ENCODE results near the gene CLIP2.
"Not testable (repeated sequence)": the region's sequence is repeated elsewhere in the genome, so short reads cannot be mapped to it uniquely, and the experiment has no call there.

Gene CLIP2

GRCh38 chr7:74384854-74385253 lies 95.6 kb downstream of the CLIP2 start:
- not testable (repeated sequence) for H3K9me3 ChIP-seq (ENCODE audit: low read length); H3K4me1 ChIP-seq (ENCODE audit: insufficient read depth, low read length); H2AFZ ChIP-seq (ENCODE audit: low read depth, low read length); H3K27me3 ChIP-seq (ENCODE audit: insufficient read depth, low read length); H3K4me3 ChIP-seq (ENCODE audit: low read length)
- H3K36me3 ChIP-seq (ENCODE audit: insufficient read depth, low read length), result peaks cover 36% of the 10 kb centered on the region

GRCh38 chr7:74387606-74388005 lies 98.4 kb downstream of the CLIP2 start:
- no peak overlapping the region for H2AFZ ChIP-seq (ENCODE audit: low read depth, low read length)
- H3K4me3 ChIP-seq (ENCODE audit: low read length), result no peak overlapping the region
- H3K27me3 ChIP-seq (ENCODE audit: insufficient read depth, low read length), result no peaks in the 10 kb centered on the region
- no peaks in the 10 kb centered on the region for H3K4me1 ChIP-seq (ENCODE audit: insufficient read depth, low read length)
- peaks cover 37% of the 10 kb centered on the region for H3K36me3 ChIP-seq (ENCODE audit: insufficient read depth, low read length)
- H3K9me3 ChIP-seq (ENCODE audit: low read length), result no peaks in the 10 kb centered on the region

- H3K4me1 ChIP-seq (ENCODE audit: insufficient read depth, low read length), result no peaks in the 10 kb centered on the region
- no peaks in the 10 kb centered on the region for H3K9me3 ChIP-seq (ENCODE audit: low read length)
- no peaks in the 10 kb centered on the region for H3K27me3 ChIP-seq (ENCODE audit: insufficient read depth, low read length)
These were observed 99.7 kb downstream of the CLIP2 start for GRCh38 chr7:74388880-74389415.

GRCh38 chr7:74393722-74394121 lies 104.5 kb downstream of the CLIP2 start:
- not testable (repeated sequence) for H3K9me3 ChIP-seq (ENCODE audit: low read length); H3K4me1 ChIP-seq (ENCODE audit: insufficient read depth, low read length); H3K27me3 ChIP-seq (ENCODE audit: insufficient read depth, low read length); H2AFZ ChIP-seq (ENCODE audit: low read depth, low read length); H3K4me3 ChIP-seq (ENCODE audit: low read length)
- H3K36me3 ChIP-seq (ENCODE audit: insufficient read depth, low read length), result peaks cover 36% of the 10 kb centered on the region

More at GRCh38 chr7:74388880-74389415, 99.7 kb downstream of the CLIP2 start:
- H2AFZ ChIP-seq (ENCODE audit: low read depth, low read length), result no peak overlapping the region
- H3K4me3 ChIP-seq (ENCODE audit: low read length), result no peak overlapping the region
- H3K36me3 ChIP-seq (ENCODE audit: insufficient read depth, low read length), result peaks cover 31% of the 10 kb centered on the region

GRCh38 chr7:74394601-74395000 lies 105.4 kb downstream of the CLIP2 start:
- H3K27me3 ChIP-seq (ENCODE audit: insufficient read depth, low read length); H2AFZ ChIP-seq (ENCODE audit: low read depth, low read length); H3K9me3 ChIP-seq (ENCODE audit: low read length); H3K4me1 ChIP-seq (ENCODE audit: insufficient read depth, low read length); H3K4me3 ChIP-seq (ENCODE audit: low read length): not testable (repeated sequence)
- peaks cover 31% of the 10 kb centered on the region for H3K36me3 ChIP-seq (ENCODE audit: insufficient read depth, low read length)

GRCh38 chr7:74395745-74396311 lies 106.6 kb downstream of the CLIP2 start:
- H3K4me3 ChIP-seq (ENCODE audit: low read length), result no peak overlapping the region
- no peaks in the 10 kb centered on the region for H3K27me3 ChIP-seq (ENCODE audit: insufficient read depth, low read length)
- H2AFZ ChIP-seq (ENCODE audit: low read depth, low read length), result no peak overlapping the region
- no peaks in the 10 kb centered on the region for H3K4me1 ChIP-seq (ENCODE audit: insufficient read depth, low read length)
- H3K9me3 ChIP-seq (ENCODE audit: low read length), result peaks cover 4% of the 10 kb centered on the region
- peaks cover 35% of the 10 kb centered on the region for H3K36me3 ChIP-seq (ENCODE audit: insufficient read depth, low read length)

GRCh38 chr7:74396993-74397392 lies 107.8 kb downstream of the CLIP2 start:
- no peaks in the 10 kb centered on the region for H3K27me3 ChIP-seq (ENCODE audit: insufficient read depth, low read length)
- no peak overlapping the region for H3K4me3 ChIP-seq (ENCODE audit: low read length)
- H3K4me1 ChIP-seq (ENCODE audit: insufficient read depth, low read length), result no peaks in the 10 kb centered on the region
- no peak overlapping the region for H2AFZ ChIP-seq (ENCODE audit: low read depth, low read length)
- H3K36me3 ChIP-seq (ENCODE audit: insufficient read depth, low read length), result peaks cover 33% of the 10 kb centered on the region
- peaks cover 4% of the 10 kb centered on the region for H3K9me3 ChIP-seq (ENCODE audit: low read length)

- Histone ChIP-seq H3K36me3 (ENCODE audit: insufficient read depth, low read length) (peaks cover 40% of the 10 kb centered on the region), H2AFZ (ENCODE audit: low read depth, low read length) (no peak overlapping the region), H3K9me3 (ENCODE audit: low read length) (peaks cover 4% of the 10 kb centered on the region), H3K4me1 (ENCODE audit: insufficient read depth, low read length) (no peaks in the 10 kb centered on the region), H3K27me3 (ENCODE audit: insufficient read depth, low read length) (no peaks in the 10 kb centered on the region), H3K4me3 (ENCODE audit: low read length) (no peak overlapping the region)
These were observed 109.2 kb downstream of the CLIP2 start for GRCh38 chr7:74398426-74398825.

GRCh38 chr7:74399006-74399405 lies 109.8 kb downstream of the CLIP2 start:
- no peaks in the 10 kb centered on the region for H3K4me1 ChIP-seq (ENCODE audit: insufficient read depth, low read length)
- H3K9me3 ChIP-seq (ENCODE audit: low read length), result peaks cover 4% of the 10 kb centered on the region
- peaks cover 46% of the 10 kb centered on the region for H3K36me3 ChIP-seq (ENCODE audit: insufficient read depth, low read length)
- H2AFZ ChIP-seq (ENCODE audit: low read depth, low read length), result no peak overlapping the region
- H3K4me3 ChIP-seq (ENCODE audit: low read length), result no peak overlapping the region
- no peaks in the 10 kb centered on the region for H3K27me3 ChIP-seq (ENCODE audit: insufficient read depth, low read length)

GRCh38 chr7:74400420-74401136 lies 111.4 kb downstream of the CLIP2 start:
- Histone ChIP-seq H3K9me3 (ENCODE audit: low read length) (peaks cover 4% of the 10 kb centered on the region), H3K4me3 (ENCODE audit: low read length) (no peak overlapping the region), H3K36me3 (ENCODE audit: insufficient read depth, low read length) (peaks cover 53% of the 10 kb centered on the region), H3K27me3 (ENCODE audit: insufficient read depth, low read length) (no peaks in the 10 kb centered on the region), H3K4me1 (ENCODE audit: insufficient read depth, low read length) (no peaks in the 10 kb centered on the region), H2AFZ (ENCODE audit: low read depth, low read length) (no peak overlapping the region)

GRCh38 chr7:74401137-74401859 lies 112.1 kb downstream of the CLIP2 start:
- Histone ChIP-seq H3K4me1 (ENCODE audit: insufficient read depth, low read length) (no peaks in the 10 kb centered on the region), H3K27me3 (ENCODE audit: insufficient read depth, low read length) (no peaks in the 10 kb centered on the region), H3K4me3 (ENCODE audit: low read length) (no peak overlapping the region), H3K36me3 (ENCODE audit: insufficient read depth, low read length) (peaks cover 46% of the 10 kb centered on the region), H2AFZ (ENCODE audit: low read depth, low read length) (no peak overlapping the region), H3K9me3 (ENCODE audit: low read length) (no peaks in the 10 kb centered on the region)

- not testable (repeated sequence) for H3K27me3 ChIP-seq (ENCODE audit: insufficient read depth, low read length); H3K9me3 ChIP-seq (ENCODE audit: low read length); H3K4me3 ChIP-seq (ENCODE audit: low read length); H2AFZ ChIP-seq (ENCODE audit: low read depth, low read length); H3K4me1 ChIP-seq (ENCODE audit: insufficient read depth, low read length)
- peaks cover 35% of the 10 kb centered on the region for H3K36me3 ChIP-seq (ENCODE audit: insufficient read depth, low read length)
These were observed 113.5 kb downstream of the CLIP2 start for GRCh38 chr7:74402668-74403067.

All from neuron (in vitro differentiated cells).